H9 (cell line): ENCODE measurements around the gene NPHP4. TPM values are rescaled to one million over a fixed set of nuclear protein-coding genes. Genes with fewer than 3 reads are reported as not detected.

Experiments used
- DNase-seq: peaks from one replicate; pipeline ENCODE4 v3.0.0-alpha.2; 2017
- H2AFZ ChIP-seq: one replicate; pipeline ENCODE4 v1.6.1; 2013; ENCODE audit warnings: mild to moderate bottlenecking, low read length, control low read depth, moderate library complexity
- H2AK5ac ChIP-seq: 2 replicates; pipeline ENCODE4 v1.6.1; 2013; ENCODE audit warnings: low read length, control low read depth, mixed read lengths; ENCODE audit not compliant: insufficient read length
- H2BK120ac ChIP-seq: one replicate; pipeline ENCODE4 v1.6.1; 2013; ENCODE audit warnings: low read depth, mild to moderate bottlenecking, low read length, control low read depth, inconsistent platforms; ENCODE audit not compliant: poor library complexity, severe bottlenecking
- H2BK12ac ChIP-seq: 2 replicates; pipeline ENCODE4 v1.6.1; 2013; ENCODE audit warnings: low read length, control low read depth, mixed read lengths, low read depth; ENCODE audit not compliant: insufficient read length
- H2BK15ac ChIP-seq: 2 replicates; pipeline ENCODE4 v1.6.1; 2013; ENCODE audit warnings: low read depth, low read length, control low read depth
- H2BK20ac ChIP-seq: one replicate; pipeline ENCODE4 v1.6.1; 2013; ENCODE audit warnings: low read depth, mild to moderate bottlenecking, low read length, control low read depth, inconsistent platforms; ENCODE audit not compliant: poor library complexity, severe bottlenecking
- H2BK5ac ChIP-seq: 2 replicates; pipeline ENCODE4 v1.6.1; 2013; ENCODE audit warnings: low read length, control low read depth, mixed read lengths; ENCODE audit not compliant: insufficient read length
- H3K14ac ChIP-seq: 2 replicates; pipeline ENCODE4 v1.6.1; 2013; ENCODE audit warnings: low read length, control low read depth; ENCODE audit not compliant: insufficient read depth
- H3K18ac ChIP-seq: 2 replicates; pipeline ENCODE4 v1.6.1; 2013; ENCODE audit warnings: low read depth, mild to moderate bottlenecking, mixed read lengths, low read length, control low read depth; ENCODE audit not compliant: insufficient read length
- H3K23ac ChIP-seq: 2 replicates; pipeline ENCODE4 v1.6.1; 2013; ENCODE audit warnings: low read length, control low read depth, mixed read lengths, low read depth; ENCODE audit not compliant: insufficient read length
- H3K23me2 ChIP-seq: 2 replicates; pipeline ENCODE4 v1.6.1; 2013; ENCODE audit warnings: low read depth, mild to moderate bottlenecking, mixed read lengths, low read length, control low read depth; ENCODE audit not compliant: insufficient read length, poor library complexity, severe bottlenecking
- H3K27ac ChIP-seq: 2 replicates; pipeline ENCODE4 v1.5.1; 2013; ENCODE audit warnings: low read length, control low read depth, mixed read lengths, low read depth; ENCODE audit not compliant: insufficient read length
- H3K27me3 ChIP-seq: 2 replicates; pipeline ENCODE4 v1.6.1; 2013; ENCODE audit warnings: low read length, control low read depth, inconsistent platforms; ENCODE audit not compliant: insufficient read depth
- H3K4ac ChIP-seq: 2 replicates; pipeline ENCODE4 v1.6.1; 2013; ENCODE audit warnings: low read depth, mild to moderate bottlenecking, control low read depth, inconsistent platforms, low read length, moderate library complexity
- H3K4me1 ChIP-seq: 2 replicates; pipeline ENCODE4 v1.6.1; 2013; ENCODE audit warnings: low read length, control low read depth, inconsistent platforms; ENCODE audit not compliant: insufficient read depth
- H3K4me2 ChIP-seq: 2 replicates; pipeline ENCODE4 v1.6.1; 2013; ENCODE audit warnings: low read length, control low read depth, mixed read lengths; ENCODE audit not compliant: insufficient read length, insufficient read depth
- H3K56ac ChIP-seq: 2 replicates; pipeline ENCODE4 v1.6.1; 2013; ENCODE audit warnings: low read depth, mild to moderate bottlenecking, mixed read lengths, low read length, control low read depth; ENCODE audit not compliant: insufficient read length
- H3K79me1 ChIP-seq: 2 replicates; pipeline ENCODE4 v1.6.1; 2013; ENCODE audit warnings: low read depth, mild to moderate bottlenecking, moderate library complexity, low read length, control low read depth, inconsistent platforms; ENCODE audit not compliant: insufficient read depth, poor library complexity, severe bottlenecking
- H3K79me2 ChIP-seq: 2 replicates; pipeline ENCODE4 v1.6.1; 2013; ENCODE audit warnings: low read length, control low read depth, inconsistent platforms; ENCODE audit not compliant: insufficient read depth
- H3K9ac ChIP-seq: 2 replicates; pipeline ENCODE4 v1.6.1; 2013; ENCODE audit warnings: low read length, control low read depth, mixed read lengths; ENCODE audit not compliant: insufficient read length; ENCODE audit errors: extremely low read depth
- H3K9me3 ChIP-seq: one replicate; pipeline ENCODE4 v1.6.1; 2013; ENCODE audit warnings: low read depth, low read length, inconsistent platforms; ENCODE audit not compliant: control insufficient read depth
- H3T11ph ChIP-seq: one replicate; pipeline ENCODE4 v1.6.1; 2013; ENCODE audit warnings: mild to moderate bottlenecking, low read length, control low read depth, inconsistent platforms
- H4K20me1 ChIP-seq: one replicate; pipeline ENCODE4 v1.6.1; 2013; ENCODE audit not compliant: control insufficient read depth, insufficient read length, insufficient read depth
- H4K5ac ChIP-seq: 2 replicates; pipeline ENCODE4 v1.6.1; 2013; ENCODE audit warnings: low read depth, mild to moderate bottlenecking, mixed read lengths, low read length, control low read depth; ENCODE audit not compliant: insufficient read length
- H4K8ac ChIP-seq: replicated peaks from 2 replicates; pipeline ENCODE4 v1.6.1; 2013; ENCODE audit warnings: low read length, control low read depth, mixed read lengths, low read depth; ENCODE audit not compliant: insufficient read length
- H4K91ac ChIP-seq: 2 replicates; pipeline ENCODE4 v1.6.1; 2013; ENCODE audit warnings: low read depth, mild to moderate bottlenecking, moderate library complexity, mixed read lengths, low read length, control low read depth; ENCODE audit not compliant: insufficient read length
- H3K27ac Mint-ChIP-seq, 3 experiments: 2 replicates in 2 of 3; 3 replicates in 1 of 3; pipeline ENCODE4 v1.8.0; 2020 to 2021; ENCODE audit warnings: mixed read lengths in 3 of 3, mild to moderate bottlenecking in 1 of 3, moderate library complexity in 1 of 3
- H3K27me3 Mint-ChIP-seq: 2 replicates; pipeline ENCODE4 v1.8.0; 2021; ENCODE audit warnings: low read depth, mild to moderate bottlenecking, moderate library complexity, mixed read lengths
- H3K36me3 Mint-ChIP-seq, 3 experiments: 2 replicates in 2 of 3; 3 replicates in 1 of 3; pipeline ENCODE4 v1.8.0; 2020 to 2021; ENCODE audit warnings: low read depth in 3 of 3, mixed read lengths in 3 of 3; ENCODE audit not compliant: insufficient read depth in 1 of 3
- H3K4me1 Mint-ChIP-seq, 2 experiments: 2 replicates each; pipeline ENCODE4 v1.8.0; 2020; ENCODE audit warnings: mixed read lengths in 2 of 2
- H3K4me3 Mint-ChIP-seq, 2 experiments: 2 replicates in 1 of 2; 3 replicates in 1 of 2; pipeline ENCODE4 v1.8.0; 2020 to 2021; ENCODE audit warnings: mild to moderate bottlenecking in 2 of 2, mixed read lengths in 2 of 2, moderate library complexity in 1 of 2
- H3K9me3 Mint-ChIP-seq, 2 experiments: 2 replicates in 1 of 2; 3 replicates in 1 of 2; pipeline ENCODE4 v1.8.0; 2020; ENCODE audit warnings: mild to moderate bottlenecking in 2 of 2, mixed read lengths in 2 of 2, moderate library complexity in 1 of 2
- WGBS: extraction: QIAGEN DNeasy Blood & Tissue Kit; methylation state at CpG from one replicate; pipeline ENCODE4 v1.1.7; 2013; ENCODE audit warnings: missing lambda C conversion rate, low lambda C conversion rate, mixed read lengths; ENCODE audit not compliant: insufficient read length; ENCODE audit errors: extremely low coverage; 5-methylcytosine and 5-hydroxymethylcytosine counted together
- total RNA-seq: library from RNA; stranded (reverse); gene quantifications from 2 replicates; pipeline ENCODE4 v1.2.1, GENCODE V29; 2021
- TF ChIP-seq, protein P1 (sequence below): fragments of 200-600 bp; sonication (generic); conservative IDR thresholded peaks from 3 replicates; pipeline ENCODE4 v1.8.0; 2021; ENCODE audit warnings: antibody characterized with exemption, mild to moderate bottlenecking

NPHP4 gene
- total RNA-seq, 1 experiment from 2014 or later = 17.6 TPM

DNA sequence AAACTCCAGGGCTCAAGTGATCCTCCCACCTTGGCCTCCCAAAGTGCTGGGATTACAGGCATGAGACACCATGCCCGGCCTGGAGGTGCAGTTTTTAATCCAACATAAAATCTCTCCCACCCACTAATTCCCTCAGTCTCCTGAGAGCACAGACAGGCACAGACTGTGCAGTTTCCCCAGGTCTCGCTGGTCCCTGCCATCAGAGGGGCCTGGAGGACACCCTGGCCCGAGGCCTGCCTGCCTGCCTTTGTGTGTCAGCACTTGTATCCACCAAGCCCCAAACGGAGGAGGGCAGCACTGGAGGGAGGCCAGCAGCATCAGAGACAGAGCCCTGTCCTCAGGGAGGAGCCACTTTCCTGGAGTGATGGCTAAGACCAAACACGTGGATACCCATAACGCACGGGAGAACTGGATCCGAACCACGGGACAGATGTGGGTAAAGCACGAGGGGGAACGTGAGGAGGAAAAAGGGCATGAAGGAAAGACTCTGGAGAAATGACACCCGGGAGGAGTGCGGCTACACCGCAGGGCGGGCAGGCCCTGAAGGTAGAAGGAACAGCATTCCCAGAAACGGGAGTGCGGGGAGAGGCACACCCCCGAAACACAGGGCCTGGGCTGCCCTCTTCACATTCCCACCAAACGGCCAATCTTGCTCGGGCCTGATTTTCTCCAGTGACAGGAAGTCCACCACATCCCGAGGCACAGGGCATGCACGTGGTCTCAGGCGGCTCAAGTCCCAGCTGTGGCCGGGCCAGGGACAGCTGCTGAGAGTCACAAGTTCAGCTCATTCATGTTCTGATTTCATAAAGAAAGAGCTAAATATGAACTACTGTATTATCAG, 29.7 kb downstream of the NPHP4 start:
- no peak overlapping the region for H3K18ac ChIP-seq
- no peak overlapping the region for H2AFZ ChIP-seq
- H4K20me1 ChIP-seq = no peaks in the 10 kb centered on the region
- H3K9me3 Mint-ChIP-seq = no peaks in the 10 kb centered on the region
- peaks cover 2% of the 10 kb centered on the region; the same call in 1 of the 2 replicates for H3K4me1 ChIP-seq
- no peak for DNase-seq
- H2AK5ac ChIP-seq = no peak overlapping the region
- H3K14ac ChIP-seq = no peak overlapping the region; the same call in 1 of the 2 replicates
- H3K27ac Mint-ChIP-seq = no peak overlapping the region
- no peak overlapping the region for H4K91ac ChIP-seq
- no peaks in the 10 kb centered on the region for H3K27me3 ChIP-seq
- no peak overlapping the region for H3K56ac ChIP-seq
- no peaks in the 10 kb centered on the region for H3K79me2 ChIP-seq
- no peak overlapping the region for H2BK15ac ChIP-seq
- H2BK20ac ChIP-seq = no peak overlapping the region
- no peaks in the 10 kb centered on the region for H3K23me2 ChIP-seq
- no peak overlapping the region for H3K23ac ChIP-seq
- peaks cover 15 to 53% (median 31%) of the 10 kb centered on the region in 3 experiments for H3K36me3 Mint-ChIP-seq
- no peak overlapping the region for H2BK12ac ChIP-seq
- no peak overlapping the region for H4K8ac ChIP-seq
- no peak overlapping the region for H2BK5ac ChIP-seq
- no peak overlapping the region for H3T11ph ChIP-seq
- no peak overlapping the region for H2BK120ac ChIP-seq
- no CpG with 5 or more reads among the region's 24 CpGs for WGBS
- H4K5ac ChIP-seq = no peak overlapping the region
- no peaks in the 10 kb centered on the region for H3K9me3 ChIP-seq
- H3K4ac ChIP-seq = no peak overlapping the region
- H3K27me3 Mint-ChIP-seq = no peaks in the 10 kb centered on the region
- no peak overlapping the region for H3K9ac ChIP-seq
- H3K79me1 ChIP-seq = no peaks in the 10 kb centered on the region
- no peak overlapping the region for H3K27ac ChIP-seq
- no peak overlapping the region for H3K4me2 ChIP-seq
- H3K4me1 Mint-ChIP-seq = peaks cover 4 to 5% of the 10 kb centered on the region in 2 experiments
- no peak overlapping the region for H3K4me3 Mint-ChIP-seq
- TF ChIP-seq, protein P1, sequence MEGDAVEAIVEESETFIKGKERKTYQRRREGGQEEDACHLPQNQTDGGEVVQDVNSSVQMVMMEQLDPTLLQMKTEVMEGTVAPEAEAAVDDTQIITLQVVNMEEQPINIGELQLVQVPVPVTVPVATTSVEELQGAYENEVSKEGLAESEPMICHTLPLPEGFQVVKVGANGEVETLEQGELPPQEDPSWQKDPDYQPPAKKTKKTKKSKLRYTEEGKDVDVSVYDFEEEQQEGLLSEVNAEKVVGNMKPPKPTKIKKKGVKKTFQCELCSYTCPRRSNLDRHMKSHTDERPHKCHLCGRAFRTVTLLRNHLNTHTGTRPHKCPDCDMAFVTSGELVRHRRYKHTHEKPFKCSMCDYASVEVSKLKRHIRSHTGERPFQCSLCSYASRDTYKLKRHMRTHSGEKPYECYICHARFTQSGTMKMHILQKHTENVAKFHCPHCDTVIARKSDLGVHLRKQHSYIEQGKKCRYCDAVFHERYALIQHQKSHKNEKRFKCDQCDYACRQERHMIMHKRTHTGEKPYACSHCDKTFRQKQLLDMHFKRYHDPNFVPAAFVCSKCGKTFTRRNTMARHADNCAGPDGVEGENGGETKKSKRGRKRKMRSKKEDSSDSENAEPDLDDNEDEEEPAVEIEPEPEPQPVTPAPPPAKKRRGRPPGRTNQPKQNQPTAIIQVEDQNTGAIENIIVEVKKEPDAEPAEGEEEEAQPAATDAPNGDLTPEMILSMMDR = no peak
